Activated B cell treated with CpG ODN at 0.5 μM for 24 hours (primary cell): Measurements from ENCODE around the gene OCSTAMP. TPM values are rescaled to one million over a fixed set of nuclear protein-coding genes. Genes with fewer than 3 reads are reported as not detected.

ENCODE experiments used
- ATAC-seq: fragments of 200-7000 bp; cut with Tn5 transposase; one replicate; pipeline ENCODE4 v1.10.0; 2021; ENCODE audit warnings: low read depth, mild to moderate bottlenecking, moderate library complexity
- CTCF ChIA-PET: fragments of 350-600 bp; sonication (Branson Sonifier 250); formaldehyde crosslinking; loops from one replicate; lab custom pipeline; 2021; ENCODE audit warnings: antibody characterized with exemption; lab: Charles Lee
- POLR2A ChIA-PET: fragments of 350-600 bp; sonication (Branson Sonifier 250); formaldehyde crosslinking; loops from one replicate; lab custom pipeline; 2021; ENCODE audit warnings: antibody characterized with exemption; lab: Charles Lee
- DNase-seq: peaks from one replicate; pipeline ENCODE4 v3.0.0; 2022
- H3K27ac Mint-ChIP-seq: one replicate; pipeline ENCODE4 v1.8.0; 2020; ENCODE audit warnings: mixed read lengths
- H3K27me3 Mint-ChIP-seq: one replicate; pipeline ENCODE4 v1.8.0; 2021; ENCODE audit warnings: mixed read lengths
- H3K36me3 Mint-ChIP-seq: one replicate; pipeline ENCODE4 v1.8.0; 2021; ENCODE audit warnings: low read depth, mixed read lengths
- H3K4me1 Mint-ChIP-seq: one replicate; pipeline ENCODE4 v1.8.0; 2021; ENCODE audit warnings: mixed read lengths
- H3K4me3 Mint-ChIP-seq: one replicate; pipeline ENCODE4 v1.8.0; 2020; ENCODE audit warnings: mild to moderate bottlenecking, mixed read lengths
- H3K9me3 Mint-ChIP-seq: one replicate; pipeline ENCODE4 v1.8.0; 2020; ENCODE audit warnings: mixed read lengths
- intact Hi-C: fragments of 100-400 bp; cut with micrococcal nuclease; formaldehyde crosslinking; loops from one replicate; pipeline ENCODE4 v1.15.1; 2024
- total RNA-seq: library from RNA; stranded (reverse); gene quantifications from 2 replicates; pipeline ENCODE4 v1.2.3, GENCODE V29; 2022
- TF ChIP-seq, protein P1 (sequence below): fragments of 200-600 bp; IDR thresholded peaks from one replicate; pipeline ENCODE4 v1.8.0; 2022; ENCODE audit warnings: antibody characterized with exemption, mild to moderate bottlenecking

Gene OCSTAMP
- total RNA-seq, 1 donor from 2014 or later = not detected

DNA sequence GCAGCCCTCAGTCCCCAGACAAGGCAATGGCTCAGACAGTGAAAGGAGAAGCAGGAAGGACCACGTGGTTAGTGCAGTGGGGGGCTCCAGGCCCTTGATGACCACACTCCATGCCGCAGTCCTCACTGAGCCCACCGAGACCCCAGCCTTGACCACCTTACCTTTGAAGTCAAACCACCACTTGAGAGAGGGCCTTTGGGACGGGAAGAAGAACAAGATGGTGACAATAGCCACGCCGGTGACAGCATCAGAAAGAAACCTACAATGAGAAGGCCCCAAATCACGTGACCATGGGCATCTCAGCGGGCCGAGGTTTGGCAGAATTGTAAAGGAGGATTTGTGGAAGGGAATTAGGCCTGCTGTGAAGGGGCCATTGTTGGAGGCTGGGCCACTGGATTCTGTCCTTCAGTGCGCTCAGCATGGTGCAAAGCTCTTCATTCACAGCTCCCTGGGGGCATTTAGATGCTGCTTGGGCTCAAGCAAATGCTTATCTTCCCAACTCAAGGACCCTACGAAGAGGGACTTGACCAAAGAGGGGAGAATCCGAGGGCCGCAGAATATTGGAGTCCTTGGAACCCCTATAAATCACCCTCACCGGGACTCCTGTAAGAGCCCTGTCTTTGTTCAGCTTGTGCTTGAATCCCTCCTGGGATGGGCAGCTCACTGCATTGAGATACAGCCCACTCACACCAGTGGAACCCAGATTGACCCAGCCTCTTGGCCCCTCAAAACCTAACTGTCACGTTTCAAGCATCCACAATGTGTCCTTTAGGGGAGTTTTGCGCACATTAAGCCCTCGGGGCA is 33.2 kb upstream of the OCSTAMP start:
- ChIA-PET POLR2A (no interaction called here), CTCF (no interaction called here)
- Mint-ChIP-seq H3K9me3 (no peaks in the 10 kb centered on the region), H3K36me3 (no peaks in the 10 kb centered on the region), H3K4me3 (no peak overlapping the region), H3K27me3 (peaks cover 15% of the 10 kb centered on the region), H3K4me1 (no peaks in the 10 kb centered on the region), H3K27ac (no peak overlapping the region)
- DNase-seq (no peak), ATAC-seq (no peak)
- TF ChIP-seq, protein P1, sequence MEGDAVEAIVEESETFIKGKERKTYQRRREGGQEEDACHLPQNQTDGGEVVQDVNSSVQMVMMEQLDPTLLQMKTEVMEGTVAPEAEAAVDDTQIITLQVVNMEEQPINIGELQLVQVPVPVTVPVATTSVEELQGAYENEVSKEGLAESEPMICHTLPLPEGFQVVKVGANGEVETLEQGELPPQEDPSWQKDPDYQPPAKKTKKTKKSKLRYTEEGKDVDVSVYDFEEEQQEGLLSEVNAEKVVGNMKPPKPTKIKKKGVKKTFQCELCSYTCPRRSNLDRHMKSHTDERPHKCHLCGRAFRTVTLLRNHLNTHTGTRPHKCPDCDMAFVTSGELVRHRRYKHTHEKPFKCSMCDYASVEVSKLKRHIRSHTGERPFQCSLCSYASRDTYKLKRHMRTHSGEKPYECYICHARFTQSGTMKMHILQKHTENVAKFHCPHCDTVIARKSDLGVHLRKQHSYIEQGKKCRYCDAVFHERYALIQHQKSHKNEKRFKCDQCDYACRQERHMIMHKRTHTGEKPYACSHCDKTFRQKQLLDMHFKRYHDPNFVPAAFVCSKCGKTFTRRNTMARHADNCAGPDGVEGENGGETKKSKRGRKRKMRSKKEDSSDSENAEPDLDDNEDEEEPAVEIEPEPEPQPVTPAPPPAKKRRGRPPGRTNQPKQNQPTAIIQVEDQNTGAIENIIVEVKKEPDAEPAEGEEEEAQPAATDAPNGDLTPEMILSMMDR = no peak
- intact Hi-C loops = no loop called here

GRCh38 chr20:46582648-46583047 is 32.2 kb upstream of the OCSTAMP start:
- intact Hi-C loops = no loop called here
- H3K4me3 Mint-ChIP-seq = no peak overlapping the region
- POLR2A ChIA-PET = no interaction called here

GRCh38 chr20:46581391-46581790 is 30.9 kb upstream of the OCSTAMP start:
- ChIA-PET POLR2A (no interaction called here), CTCF (interaction anchor here (0.6 kb wide), 1 partner anchor 21 kb away, joined by 3 read pairs; no protein-coding TSS in a partner anchor)
- DNase-seq (no peak), ATAC-seq (no peak)
- no peaks in the 10 kb centered on the region for H3K9me3 Mint-ChIP-seq
- TF ChIP-seq, protein P1 = no peak
- H3K36me3 Mint-ChIP-seq = no peaks in the 10 kb centered on the region
- peaks cover 19% of the 10 kb centered on the region for H3K27me3 Mint-ChIP-seq
- H3K4me3 Mint-ChIP-seq = no peak overlapping the region
- no peaks in the 10 kb centered on the region for H3K4me1 Mint-ChIP-seq
- intact Hi-C loops = no loop called here
- no peak overlapping the region for H3K27ac Mint-ChIP-seq

More at GRCh38 chr20:46582648-46583047, 32.2 kb upstream of the OCSTAMP start:
- no peak for ATAC-seq
- H3K27ac Mint-ChIP-seq = no peak overlapping the region
- CTCF ChIA-PET = no interaction called here
- H3K9me3 Mint-ChIP-seq = no peaks in the 10 kb centered on the region
- TF ChIP-seq, protein P1 = no peak
- no peak for DNase-seq
- peaks cover 15% of the 10 kb centered on the region for H3K27me3 Mint-ChIP-seq
- no peaks in the 10 kb centered on the region for H3K36me3 Mint-ChIP-seq
- no peaks in the 10 kb centered on the region for H3K4me1 Mint-ChIP-seq

GRCh38 chr20:46580613-46581205 is 30.3 kb upstream of the OCSTAMP start:
- POLR2A ChIA-PET = no interaction called here
- CTCF ChIA-PET = no interaction called here
- H3K9me3 Mint-ChIP-seq = no peaks in the 10 kb centered on the region
- no peak overlapping the region for H3K27ac Mint-ChIP-seq
- no peak for ATAC-seq
- peaks cover 19% of the 10 kb centered on the region for H3K27me3 Mint-ChIP-seq
- TF ChIP-seq, protein P1 = no peak
- no peaks in the 10 kb centered on the region for H3K36me3 Mint-ChIP-seq
- no peak for DNase-seq
- intact Hi-C loops = no loop called here
- H3K4me3 Mint-ChIP-seq = no peak overlapping the region
- peaks cover 6% of the 10 kb centered on the region for H3K4me1 Mint-ChIP-seq

DNA sequence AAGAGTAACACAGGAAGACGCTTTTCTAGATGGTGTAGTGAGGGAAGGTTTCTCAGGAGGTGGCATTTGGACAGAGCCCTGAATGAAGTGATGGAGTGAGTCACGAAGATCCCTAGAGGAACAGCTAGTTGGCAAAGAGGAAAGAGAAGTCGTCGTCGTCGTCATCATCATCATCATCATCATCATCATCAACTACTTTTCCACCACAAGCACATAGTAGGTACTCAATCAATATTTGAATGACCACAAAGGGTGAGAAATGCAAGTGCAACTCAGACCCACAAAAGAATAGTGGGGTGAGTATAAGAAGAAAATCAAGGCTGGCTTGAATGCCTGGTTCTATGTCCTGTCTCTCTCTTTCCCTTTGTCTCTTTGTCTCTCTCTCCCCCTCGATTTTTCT is 28.3 kb upstream of the OCSTAMP start:
- TF ChIP-seq, protein P1 = no peak
- H3K27me3 Mint-ChIP-seq = peaks cover 29% of the 10 kb centered on the region
- no peak overlapping the region for H3K27ac Mint-ChIP-seq
- no peaks in the 10 kb centered on the region for H3K36me3 Mint-ChIP-seq
- ChIA-PET CTCF (no interaction called here), POLR2A (no interaction called here)
- no peak overlapping the region for H3K4me3 Mint-ChIP-seq
- no peak for ATAC-seq
- intact Hi-C loops = no loop called here
- peaks cover 6% of the 10 kb centered on the region for H3K4me1 Mint-ChIP-seq
- no peak for DNase-seq
- H3K9me3 Mint-ChIP-seq = no peaks in the 10 kb centered on the region
